ENCODE results near the gene NKAPL. TPM values are rescaled to one million over a fixed set of nuclear protein-coding genes. Genes with fewer than 3 reads are reported as not detected.

NKAPL gene
- total and polyA plus RNA-seq, 2 of the 13 experiments (the other 11 are each of a cell fraction or from before 2014, with no cell fraction given), result not detected

DNA sequence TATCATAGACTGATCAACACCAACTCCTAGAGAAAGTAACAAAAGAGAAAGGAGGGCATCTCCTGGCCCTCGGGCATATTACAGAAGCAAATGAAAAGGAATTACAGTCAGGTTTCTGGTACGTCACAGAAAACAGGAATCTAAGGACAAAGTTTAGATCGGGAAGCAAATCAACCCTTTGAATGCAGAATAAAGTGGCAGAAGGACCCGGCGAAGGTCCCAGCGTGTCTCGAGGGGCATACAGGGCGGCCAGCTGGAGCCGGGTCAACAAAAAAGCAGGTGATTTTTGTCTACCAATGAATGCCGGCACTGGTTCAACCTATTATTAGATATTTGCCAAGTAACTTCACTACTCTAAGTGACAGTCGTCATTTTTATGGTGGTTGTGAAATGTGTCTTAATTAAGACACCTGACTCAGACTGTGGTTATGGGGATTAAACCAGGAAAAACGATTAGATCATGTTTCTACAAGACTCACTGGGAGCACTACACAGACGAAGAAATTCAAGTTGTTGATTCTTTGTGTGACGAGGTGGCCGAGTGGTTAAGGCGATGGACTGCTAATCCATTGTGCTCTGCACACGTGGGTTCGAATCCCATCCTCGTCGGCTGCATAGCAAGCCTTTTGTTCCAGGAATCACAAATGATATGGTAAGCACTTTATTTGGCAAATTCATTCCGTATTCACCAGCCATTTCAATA lies 46.4 kb upstream of the NKAPL start (continued):
- TF ChIP-seq CHD4 (IDR thresholded peaks at IDR 0.05; ENCODE audit: borderline replicate concordance, low read length) (no peak), RARG (CRISPR knock-in tag; IDR thresholded peaks at IDR 0.05; ENCODE audit: low read depth) (no peak), KDM1A (CRISPR knock-in tag; IDR thresholded peaks at IDR 0.05) (peak; percentile 79; the same call in 1 of the 2 replicates), ZNF460 (CRISPR knock-in tag; IDR thresholded peaks at IDR 0.05; ENCODE audit: borderline replicate concordance) (no peak), ETV5 (CRISPR knock-in tag; IDR thresholded peaks at IDR 0.05; ENCODE audit: borderline replicate concordance) (no peak), YEATS2 (CRISPR knock-in tag; IDR thresholded peaks at IDR 0.05; ENCODE audit: borderline replicate concordance) (peak; percentile 64), RXRB (CRISPR knock-in tag; IDR thresholded peaks at IDR 0.05; ENCODE audit: borderline replicate concordance) (peak; percentile 47; the same call in 1 of the 2 replicates), ZMYM3 (CRISPR knock-in tag; IDR thresholded peaks at IDR 0.05) (peak; percentile 32; the same call in 1 of the 2 replicates), SNAPC2 (CRISPR knock-in tag; IDR thresholded peaks at IDR 0.05) (0 out of 2 replicates have a peak, but pooled peaks have one; percentile 75)
- TF ChIP-seq, protein P1, sequence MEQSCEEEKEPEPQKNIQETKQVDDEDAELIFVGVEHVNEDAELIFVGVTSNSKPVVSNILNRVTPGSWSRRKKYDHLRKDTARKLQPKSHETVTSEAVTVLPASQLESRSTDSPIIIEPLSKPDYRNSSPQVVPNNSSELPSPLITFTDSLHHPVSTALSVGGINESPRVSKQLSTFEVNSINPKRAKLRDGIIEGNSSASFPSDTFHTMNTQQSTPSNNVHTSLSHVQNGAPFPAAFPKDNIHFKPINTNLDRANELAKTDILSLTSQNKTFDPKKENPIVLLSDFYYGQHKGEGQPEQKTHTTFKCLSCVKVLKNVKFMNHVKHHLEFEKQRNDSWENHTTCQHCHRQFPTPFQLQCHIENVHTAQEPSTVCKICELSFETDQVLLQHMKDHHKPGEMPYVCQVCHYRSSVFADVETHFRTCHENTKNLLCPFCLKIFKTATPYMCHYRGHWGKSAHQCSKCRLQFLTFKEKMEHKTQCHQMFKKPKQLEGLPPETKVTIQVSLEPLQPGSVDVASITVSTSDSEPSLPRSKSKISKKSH (CRISPR knock-in tag; IDR thresholded peaks at IDR 0.05; ENCODE audit: borderline replicate concordance), result no peak
- TF ChIP-seq, protein P2, sequence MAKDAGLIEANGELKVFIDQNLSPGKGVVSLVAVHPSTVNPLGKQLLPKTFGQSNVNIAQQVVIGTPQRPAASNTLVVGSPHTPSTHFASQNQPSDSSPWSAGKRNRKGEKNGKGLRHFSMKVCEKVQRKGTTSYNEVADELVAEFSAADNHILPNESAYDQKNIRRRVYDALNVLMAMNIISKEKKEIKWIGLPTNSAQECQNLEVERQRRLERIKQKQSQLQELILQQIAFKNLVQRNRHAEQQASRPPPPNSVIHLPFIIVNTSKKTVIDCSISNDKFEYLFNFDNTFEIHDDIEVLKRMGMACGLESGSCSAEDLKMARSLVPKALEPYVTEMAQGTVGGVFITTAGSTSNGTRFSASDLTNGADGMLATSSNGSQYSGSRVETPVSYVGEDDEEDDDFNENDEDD (CRISPR knock-in tag; IDR thresholded peaks at IDR 0.05; ENCODE audit: borderline replicate concordance), result 0 out of 2 replicates have a peak, but pooled peaks have one; percentile 46
- TF ChIP-seq, protein P3, sequence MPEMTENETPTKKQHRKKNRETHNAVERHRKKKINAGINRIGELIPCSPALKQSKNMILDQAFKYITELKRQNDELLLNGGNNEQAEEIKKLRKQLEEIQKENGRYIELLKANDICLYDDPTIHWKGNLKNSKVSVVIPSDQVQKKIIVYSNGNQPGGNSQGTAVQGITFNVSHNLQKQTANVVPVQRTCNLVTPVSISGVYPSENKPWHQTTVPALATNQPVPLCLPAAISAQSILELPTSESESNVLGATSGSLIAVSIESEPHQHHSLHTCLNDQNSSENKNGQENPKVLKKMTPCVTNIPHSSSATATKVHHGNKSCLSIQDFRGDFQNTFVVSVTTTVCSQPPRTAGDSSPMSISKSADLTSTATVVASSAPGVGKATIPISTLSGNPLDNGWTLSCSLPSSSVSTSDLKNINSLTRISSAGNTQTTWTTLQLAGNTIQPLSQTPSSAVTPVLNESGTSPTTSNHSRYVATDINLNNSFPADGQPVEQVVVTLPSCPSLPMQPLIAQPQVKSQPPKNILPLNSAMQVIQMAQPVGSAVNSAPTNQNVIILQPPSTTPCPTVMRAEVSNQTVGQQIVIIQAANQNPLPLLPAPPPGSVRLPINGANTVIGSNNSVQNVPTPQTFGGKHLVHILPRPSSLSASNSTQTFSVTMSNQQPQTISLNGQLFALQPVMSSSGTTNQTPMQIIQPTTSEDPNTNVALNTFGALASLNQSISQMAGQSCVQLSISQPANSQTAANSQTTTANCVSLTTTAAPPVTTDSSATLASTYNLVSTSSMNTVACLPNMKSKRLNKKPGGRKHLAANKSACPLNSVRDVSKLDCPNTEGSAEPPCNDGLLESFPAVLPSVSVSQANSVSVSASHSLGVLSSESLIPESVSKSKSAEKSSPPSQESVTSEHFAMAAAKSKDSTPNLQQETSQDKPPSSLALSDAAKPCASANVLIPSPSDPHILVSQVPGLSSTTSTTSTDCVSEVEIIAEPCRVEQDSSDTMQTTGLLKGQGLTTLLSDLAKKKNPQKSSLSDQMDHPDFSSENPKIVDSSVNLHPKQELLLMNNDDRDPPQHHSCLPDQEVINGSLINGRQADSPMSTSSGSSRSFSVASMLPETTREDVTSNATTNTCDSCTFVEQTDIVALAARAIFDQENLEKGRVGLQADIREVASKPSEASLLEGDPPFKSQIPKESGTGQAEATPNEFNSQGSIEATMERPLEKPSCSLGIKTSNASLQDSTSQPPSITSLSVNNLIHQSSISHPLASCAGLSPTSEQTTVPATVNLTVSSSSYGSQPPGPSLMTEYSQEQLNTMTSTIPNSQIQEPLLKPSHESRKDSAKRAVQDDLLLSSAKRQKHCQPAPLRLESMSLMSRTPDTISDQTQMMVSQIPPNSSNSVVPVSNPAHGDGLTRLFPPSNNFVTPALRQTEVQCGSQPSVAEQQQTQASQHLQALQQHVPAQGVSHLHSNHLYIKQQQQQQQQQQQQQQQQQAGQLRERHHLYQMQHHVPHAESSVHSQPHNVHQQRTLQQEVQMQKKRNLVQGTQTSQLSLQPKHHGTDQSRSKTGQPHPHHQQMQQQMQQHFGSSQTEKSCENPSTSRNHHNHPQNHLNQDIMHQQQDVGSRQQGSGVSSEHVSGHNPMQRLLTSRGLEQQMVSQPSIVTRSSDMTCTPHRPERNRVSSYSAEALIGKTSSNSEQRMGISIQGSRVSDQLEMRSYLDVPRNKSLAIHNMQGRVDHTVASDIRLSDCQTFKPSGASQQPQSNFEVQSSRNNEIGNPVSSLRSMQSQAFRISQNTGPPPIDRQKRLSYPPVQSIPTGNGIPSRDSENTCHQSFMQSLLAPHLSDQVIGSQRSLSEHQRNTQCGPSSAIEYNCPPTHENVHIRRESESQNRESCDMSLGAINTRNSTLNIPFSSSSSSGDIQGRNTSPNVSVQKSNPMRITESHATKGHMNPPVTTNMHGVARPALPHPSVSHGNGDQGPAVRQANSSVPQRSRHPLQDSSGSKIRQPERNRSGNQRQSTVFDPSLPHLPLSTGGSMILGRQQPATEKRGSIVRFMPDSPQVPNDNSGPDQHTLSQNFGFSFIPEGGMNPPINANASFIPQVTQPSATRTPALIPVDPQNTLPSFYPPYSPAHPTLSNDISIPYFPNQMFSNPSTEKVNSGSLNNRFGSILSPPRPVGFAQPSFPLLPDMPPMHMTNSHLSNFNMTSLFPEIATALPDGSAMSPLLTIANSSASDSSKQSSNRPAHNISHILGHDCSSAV (CRISPR knock-in tag; IDR thresholded peaks at IDR 0.05; ENCODE audit: borderline replicate concordance), result 0 out of 2 replicates have a peak, but pooled peaks have one; percentile 32

All from HepG2 (cell line).